Left ventricle myocardium inferior (tissue), 1 donor: ENCODE results near the gene OR5H2. TPM values are rescaled to one million over a fixed set of nuclear protein-coding genes. Genes with fewer than 3 reads are reported as not detected.
"Not testable (repeated sequence)": the region's sequence is repeated elsewhere in the genome, so short reads cannot be mapped to it uniquely, and the experiment has no call there.

Experiments used
- DNase-seq: peaks from one replicate; pipeline ENCODE4 v3.0.0-alpha.2; 2020
- H3K27ac ChIP-seq: fragments of 200-600 bp; replicated peaks from 2 replicates; pipeline ENCODE4 v1.8.0; 2021
- H3K27me3 ChIP-seq: fragments of 200-600 bp; 2 replicates; pipeline ENCODE4 v1.8.0; 2021; ENCODE audit warnings: low read depth
- H3K36me3 ChIP-seq: fragments of 200-600 bp; 2 replicates; pipeline ENCODE4 v1.8.0; 2021
- H3K4me1 ChIP-seq: fragments of 200-600 bp; 2 replicates; pipeline ENCODE4 v1.8.0; 2021
- H3K4me3 ChIP-seq: fragments of 200-600 bp; 2 replicates; pipeline ENCODE4 v1.8.0; 2021; ENCODE audit warnings: mild to moderate bottlenecking, moderate library complexity
- H3K9me3 ChIP-seq: fragments of 200-600 bp; replicated peaks from 2 replicates; pipeline ENCODE4 v1.8.0; 2021
- intact Hi-C: fragments of 100-400 bp; cut with micrococcal nuclease; formaldehyde crosslinking; loops from one replicate; pipeline ENCODE4 v1.11.0; 2022
- long read RNA-seq: library from polyadenylated mRNA; unstranded; transcript quantifications from one replicate; pipeline ENCODE4 v2.0.0, GENCODE V29; 2021
- total RNA-seq: library from RNA; stranded (reverse); fragmentation: NEBNext Ultra II Directional; extraction: Animal tissue kit (Norgen Biotek cat#: 25700); gene quantifications from one replicate; pipeline ENCODE4 v1.2.1, GENCODE V29; 2021
- TF ChIP-seq, protein P1 (sequence below): fragments of 200-600 bp; IDR thresholded peaks from 2 replicates; pipeline ENCODE4 v1.8.0; 2021; ENCODE audit warnings: antibody characterized with exemption, mild to moderate bottlenecking, borderline replicate concordance
- donor health status: DM: no; HTN: yes; CAD: no; lungs with severe emphysema.

The OR5H2 gene
- not detected for total RNA-seq
- long read RNA-seq = 0 reads

GRCh38 chr3:98282205-98282604, at the start of gene OR5H2:
TSS of gene OR5H2 (plus strand) at chr3:98282505. CDS start at chr3:98282903, 398 bp downstream.
- TF ChIP-seq, protein P1, sequence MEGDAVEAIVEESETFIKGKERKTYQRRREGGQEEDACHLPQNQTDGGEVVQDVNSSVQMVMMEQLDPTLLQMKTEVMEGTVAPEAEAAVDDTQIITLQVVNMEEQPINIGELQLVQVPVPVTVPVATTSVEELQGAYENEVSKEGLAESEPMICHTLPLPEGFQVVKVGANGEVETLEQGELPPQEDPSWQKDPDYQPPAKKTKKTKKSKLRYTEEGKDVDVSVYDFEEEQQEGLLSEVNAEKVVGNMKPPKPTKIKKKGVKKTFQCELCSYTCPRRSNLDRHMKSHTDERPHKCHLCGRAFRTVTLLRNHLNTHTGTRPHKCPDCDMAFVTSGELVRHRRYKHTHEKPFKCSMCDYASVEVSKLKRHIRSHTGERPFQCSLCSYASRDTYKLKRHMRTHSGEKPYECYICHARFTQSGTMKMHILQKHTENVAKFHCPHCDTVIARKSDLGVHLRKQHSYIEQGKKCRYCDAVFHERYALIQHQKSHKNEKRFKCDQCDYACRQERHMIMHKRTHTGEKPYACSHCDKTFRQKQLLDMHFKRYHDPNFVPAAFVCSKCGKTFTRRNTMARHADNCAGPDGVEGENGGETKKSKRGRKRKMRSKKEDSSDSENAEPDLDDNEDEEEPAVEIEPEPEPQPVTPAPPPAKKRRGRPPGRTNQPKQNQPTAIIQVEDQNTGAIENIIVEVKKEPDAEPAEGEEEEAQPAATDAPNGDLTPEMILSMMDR = no peak
- DNase-seq = no peak

DNA sequence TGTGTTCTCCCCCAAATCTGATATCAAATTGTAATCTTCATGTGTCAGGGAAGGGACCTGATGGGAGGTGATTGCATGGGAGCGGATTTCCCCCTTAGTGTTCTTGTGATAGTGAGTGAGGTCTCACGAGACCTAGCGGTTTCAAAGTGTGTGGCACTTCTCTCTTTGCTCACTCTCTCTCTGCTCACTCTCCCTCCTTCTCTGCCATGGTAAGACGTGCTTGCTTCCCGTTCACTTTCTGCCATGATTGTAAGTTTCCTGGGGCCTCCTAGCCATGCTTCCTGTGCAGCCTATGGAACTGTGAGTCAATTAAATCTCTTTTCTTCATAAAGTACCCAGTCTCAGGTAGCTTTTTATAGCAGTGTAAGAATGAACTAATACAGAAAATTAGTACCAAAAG, 48.8 kb upstream of the OR5H2 start:
- Histone ChIP-seq H3K27me3 (no peaks in the 10 kb centered on the region), H3K36me3 (no peaks in the 10 kb centered on the region), H3K27ac (no peak overlapping the region), H3K4me1 (no peaks in the 10 kb centered on the region), H3K4me3 (no peak overlapping the region), H3K9me3 (no peaks in the 10 kb centered on the region)
- DNase-seq = no peak
- TF ChIP-seq, protein P1 = no peak
- intact Hi-C loops = no loop called here

More at GRCh38 chr3:98282205-98282604, at the start of gene OR5H2:
- H3K27me3 ChIP-seq = no peaks in the 10 kb centered on the region
- intact Hi-C loops = no loop called here
- H3K4me3 ChIP-seq = no peak within 1 kb of the TSS
- H3K27ac ChIP-seq = no peak within 1 kb of the TSS
- no peaks in the 10 kb centered on the region for H3K36me3 ChIP-seq
- H3K9me3 ChIP-seq = peaks cover 6% of the 10 kb centered on the region
- no peaks in the 10 kb centered on the region for H3K4me1 ChIP-seq

- no peak for DNase-seq
- intact Hi-C loops = no loop called here
- no peak overlapping the region for H3K4me3 ChIP-seq
- no peaks in the 10 kb centered on the region for H3K4me1 ChIP-seq
- no peaks in the 10 kb centered on the region for H3K36me3 ChIP-seq
- H3K27me3 ChIP-seq = no peaks in the 10 kb centered on the region
- no peak overlapping the region for H3K27ac ChIP-seq
- H3K9me3 ChIP-seq = no peaks in the 10 kb centered on the region
- TF ChIP-seq, protein P1 = no peak
These were observed 42.2 kb upstream of the OR5H2 start for GRCh38 chr3:98240131-98240530.

DNA sequence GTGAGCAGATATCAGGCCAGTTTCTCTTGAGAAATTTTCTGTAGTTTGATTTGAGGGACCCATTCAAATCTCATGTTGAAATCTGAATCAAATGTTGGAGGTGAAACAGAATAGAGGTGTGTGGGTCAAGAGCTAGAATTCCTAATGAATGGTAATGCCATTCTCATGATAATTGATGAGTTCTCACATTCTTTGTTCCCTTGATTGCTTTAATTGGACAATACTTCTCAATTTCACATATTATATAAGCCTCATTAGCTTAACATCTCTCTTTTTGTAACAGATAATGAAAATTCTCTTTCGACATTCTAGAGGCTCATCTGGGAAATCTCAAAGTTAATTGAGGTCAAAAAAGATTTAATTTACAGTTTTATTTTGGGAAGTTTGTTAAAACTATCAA, 40.1 kb upstream of the OR5H2 start:
- intact Hi-C loops = no loop called here
- Histone ChIP-seq H3K9me3 (no peaks in the 10 kb centered on the region), H3K4me3 (no peak overlapping the region), H3K27me3 (no peaks in the 10 kb centered on the region), H3K4me1 (no peaks in the 10 kb centered on the region), H3K27ac (no peak overlapping the region), H3K36me3 (no peaks in the 10 kb centered on the region)
- no peak for DNase-seq
- TF ChIP-seq, protein P1 = no peak

DNA sequence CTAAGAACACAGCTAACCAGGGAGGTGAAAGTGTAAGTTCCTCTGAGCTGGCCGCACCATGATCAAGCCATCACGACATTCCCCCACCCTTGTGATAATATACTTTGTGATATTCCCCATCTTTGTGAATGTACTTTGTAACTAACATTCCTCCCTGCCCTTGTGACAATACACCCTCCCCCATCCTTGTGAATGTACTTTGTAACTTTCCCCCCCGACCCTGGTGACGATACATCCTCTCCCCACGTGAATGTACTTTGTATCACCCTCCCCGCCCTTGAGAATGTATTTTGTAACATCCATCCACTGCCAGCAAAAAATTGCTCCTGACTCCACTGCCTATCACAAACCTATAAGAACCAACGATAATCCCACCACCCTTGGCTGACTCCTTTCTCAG, 38.5 kb upstream of the OR5H2 start:
- no peak for DNase-seq
- Histone ChIP-seq H3K27me3 (no peaks in the 10 kb centered on the region), H3K9me3 (no peaks in the 10 kb centered on the region), H3K27ac (no peak overlapping the region), H3K4me3 (no peak overlapping the region), H3K4me1 (no peaks in the 10 kb centered on the region), H3K36me3 (no peaks in the 10 kb centered on the region)
- TF ChIP-seq, protein P1 = no peak
- intact Hi-C loops = no loop called here

- TF ChIP-seq, protein P1 = no peak
- intact Hi-C loops = no loop called here
These were observed 36.2 kb upstream of the OR5H2 start for GRCh38 chr3:98246142-98246541.

GRCh38 chr3:98256026-98256425, 26.3 kb upstream of the OR5H2 start:
- H3K4me3 ChIP-seq, H3K27me3 ChIP-seq, DNase-seq, H3K27ac ChIP-seq, H3K36me3 ChIP-seq, intact Hi-C loops, H3K4me1 ChIP-seq: not testable (repeated sequence)
- peaks cover 65% of the 10 kb centered on the region for H3K9me3 ChIP-seq

More at GRCh38 chr3:98246142-98246541, 36.2 kb upstream of the OR5H2 start:
- Histone ChIP-seq H3K36me3 (no peaks in the 10 kb centered on the region), H3K27ac (no peak overlapping the region), H3K9me3 (peaks cover 17% of the 10 kb centered on the region), H3K4me1 (no peaks in the 10 kb centered on the region), H3K4me3 (no peak overlapping the region), H3K27me3 (no peaks in the 10 kb centered on the region)
- no peak for DNase-seq
